GM23338 (cell line): ENCODE data around the gene TIMM9. TPM values are rescaled to one million over a fixed set of nuclear protein-coding genes. Genes with fewer than 3 reads are reported as not detected.

Experiments used
- ATAC-seq: fragments of 200-7000 bp; cut with Tn5 transposase; 3 replicates; pipeline ENCODE4 v1.9.1; 2020
- DNase-seq: peaks from one replicate; pipeline ENCODE4 v3.0.0-alpha.2; 2015; ENCODE audit warnings: low spot score
- H2AFZ ChIP-seq: fragments of 200-600 bp; sonication (generic); 2 replicates; pipeline ENCODE4 v1.8.0; 2016; ENCODE audit warnings: antibody characterized with exemption, mild to moderate bottlenecking, moderate library complexity
- H3F3A ChIP-seq: fragments of 200-600 bp; sonication (generic); replicated peaks from 2 replicates; pipeline ENCODE4 v1.8.0; 2017; ENCODE audit warnings: antibody characterized with exemption, mixed run types, low read depth
- H3K27ac ChIP-seq: fragments of 200-600 bp; sonication (generic); 2 replicates; pipeline ENCODE4 v1.6.1; 2016; ENCODE audit warnings: low read depth
- H3K27me3 ChIP-seq: fragments of 200-600 bp; sonication (generic); 2 replicates; pipeline ENCODE4 v1.8.0; 2016; ENCODE audit warnings: mild to moderate bottlenecking, mixed run types, moderate library complexity; ENCODE audit not compliant: insufficient read depth
- H3K36me3 ChIP-seq: fragments of 200-600 bp; sonication (generic); 2 replicates; pipeline ENCODE4 v1.8.0; 2016; ENCODE audit warnings: mild to moderate bottlenecking; ENCODE audit not compliant: insufficient read depth
- H3K4me1 ChIP-seq: fragments of 200-600 bp; sonication (generic); 2 replicates; pipeline ENCODE4 v1.8.0; 2016; ENCODE audit warnings: mild to moderate bottlenecking, moderate library complexity; ENCODE audit not compliant: insufficient read depth
- H3K4me2 ChIP-seq: fragments of 200-600 bp; sonication (generic); 2 replicates; pipeline ENCODE4 v1.7.1; 2017; ENCODE audit warnings: mixed run types
- H3K4me3 ChIP-seq: fragments of 200-600 bp; sonication (generic); 2 replicates; pipeline ENCODE4 v1.6.1; 2016; ENCODE audit warnings: mixed run types
- H3K79me2 ChIP-seq: fragments of 200-600 bp; sonication (generic); replicated peaks from 2 replicates; pipeline ENCODE4 v1.8.0; 2017; ENCODE audit warnings: mild to moderate bottlenecking; ENCODE audit not compliant: insufficient read depth
- H3K9me2 ChIP-seq: fragments of 200-600 bp; sonication (generic); 2 replicates; pipeline ENCODE4 v1.8.0; 2017; ENCODE audit not compliant: insufficient read depth
- H4K20me1 ChIP-seq: fragments of 200-600 bp; sonication (generic); replicated peaks from 2 replicates; pipeline ENCODE4 v1.8.0; 2017; ENCODE audit warnings: mild to moderate bottlenecking; ENCODE audit not compliant: insufficient read depth
- H3K27ac Mint-ChIP-seq: 2 replicates; pipeline ENCODE4 v1.8.0; 2020; ENCODE audit warnings: inconsistent platforms, mild to moderate bottlenecking, moderate library complexity, mixed read lengths
- H3K27me3 Mint-ChIP-seq: 3 replicates; pipeline ENCODE4 v1.8.0; 2022; ENCODE audit warnings: low read depth, mild to moderate bottlenecking, moderate library complexity, mixed read lengths, inconsistent platforms; ENCODE audit not compliant: insufficient read depth, poor library complexity
- H3K36me3 Mint-ChIP-seq: 3 replicates; pipeline ENCODE4 v1.8.0; 2021; ENCODE audit warnings: low read depth, mild to moderate bottlenecking, inconsistent platforms, moderate library complexity, mixed read lengths
- H3K4me1 Mint-ChIP-seq: 3 replicates; pipeline ENCODE4 v1.8.0; 2020; ENCODE audit warnings: mild to moderate bottlenecking, inconsistent platforms, mixed read lengths
- H3K4me3 Mint-ChIP-seq: 3 replicates; pipeline ENCODE4 v1.8.0; 2021; ENCODE audit warnings: moderate library complexity, mild to moderate bottlenecking, inconsistent platforms, mixed read lengths
- H3K9me3 Mint-ChIP-seq: 3 replicates; pipeline ENCODE4 v1.8.0; 2020; ENCODE audit warnings: moderate library complexity, mild to moderate bottlenecking, inconsistent platforms, mixed read lengths
- CREB1 ChIP-seq: fragments of 250-450 bp; sonication (Bioruptor Pico); IDR thresholded peaks from 2 replicates; pipeline ENCODE4 v1.5.0; 2020; ENCODE audit warnings: low read depth, mild to moderate bottlenecking, moderate library complexity
- CTCF ChIP-seq, 2 experiments: fragments of 200-600 bp in 1 of 2; sonication (generic) in 1 of 2; conservative IDR thresholded peaks; 2 replicates each; pipeline versions ENCODE4 v1.5.1 to v1.6.1; 2016 to 2017; ENCODE audit warnings: antibody characterized with exemption in 2 of 2, low read depth in 2 of 2, mild to moderate bottlenecking in 2 of 2, moderate library complexity in 1 of 2
- EZH2 ChIP-seq: fragments of 200-600 bp; sonication (generic); IDR thresholded peaks from one replicate; pipeline ENCODE4 v1.8.0; 2017; ENCODE audit warnings: antibody characterized with exemption, mild to moderate bottlenecking, low read depth; ENCODE audit not compliant: unreplicated experiment
- EZH2phosphoT487 ChIP-seq: fragments of 200-600 bp; sonication (generic); IDR thresholded peaks from one replicate; pipeline ENCODE4 v1.8.1; 2018; ENCODE audit warnings: antibody characterized with exemption; ENCODE audit not compliant: unreplicated experiment
- JUNB ChIP-seq: IDR thresholded peaks from one replicate; pipeline ENCODE4 v1.6.1; 2016; ENCODE audit warnings: antibody characterized with exemption; ENCODE audit not compliant: unreplicated experiment
- NANOG ChIP-seq: IDR thresholded peaks from 2 replicates; pipeline ENCODE4 v1.6.1; 2016; ENCODE audit warnings: antibody characterized with exemption, borderline replicate concordance
- POLR2AphosphoS5 ChIP-seq: IDR thresholded peaks from 2 replicates; pipeline ENCODE4 v1.6.1; 2016; ENCODE audit warnings: antibody characterized with exemption, low read depth
- STAT1 ChIP-seq: IDR thresholded peaks from one replicate; pipeline ENCODE4 v1.6.1; 2016; ENCODE audit warnings: antibody characterized with exemption; ENCODE audit not compliant: unreplicated experiment
- ZNF114 ChIP-seq: fragments of 250-450 bp; sonication (Bioruptor Pico); IDR thresholded peaks from 2 replicates; pipeline ENCODE4 v1.5.0; 2020; ENCODE audit warnings: mild to moderate bottlenecking, moderate library complexity
- ZNF331 ChIP-seq: fragments of 250-450 bp; sonication (Bioruptor Pico); IDR thresholded peaks from 2 replicates; pipeline ENCODE4 v1.5.0; 2020; ENCODE audit warnings: low read depth, mild to moderate bottlenecking, moderate library complexity
- ZNF462 ChIP-seq: fragments of 250-450 bp; sonication (Bioruptor Pico); IDR thresholded peaks from 2 replicates; pipeline ENCODE4 v1.5.0; 2020; ENCODE audit warnings: mild to moderate bottlenecking, moderate library complexity
- polyA plus RNA-seq: library from polyadenylated mRNA; unstranded; fragments of >200 nt; fragmentation: Nextera tagmentation; extraction: Ambion mirVana; gene quantifications from 2 replicates; pipeline ENCODE4 v1.2.1, GENCODE V29; 2016
- total RNA-seq: library from RNA; depleted of rRNA; stranded (reverse); fragments of >200 nt; shearing (Covaris generic); gene quantifications from 2 replicates; pipeline ENCODE4 v1.2.3, GENCODE V29; 2014
- TF ChIP-seq, protein P1 (sequence below): IDR thresholded peaks from one replicate; pipeline ENCODE4 v1.6.1; 2018; ENCODE audit warnings: antibody characterized with exemption; ENCODE audit not compliant: unreplicated experiment
- TF ChIP-seq, protein P2 (sequence below): IDR thresholded peaks from 2 replicates; pipeline ENCODE4 v1.6.1; 2016; ENCODE audit warnings: antibody characterized with exemption

The TIMM9 gene
- total and polyA plus RNA-seq, 2 experiments from 2014 or later, result 40.3 to 146 TPM

- no peaks in the 10 kb centered on the region for H3K27me3 ChIP-seq
- no peak overlapping the region for H2AFZ ChIP-seq
- no peak overlapping the region for H3K27ac Mint-ChIP-seq
- H3K27me3 Mint-ChIP-seq, result peaks cover 5% of the 10 kb centered on the region
- H3K36me3 ChIP-seq, result no peaks in the 10 kb centered on the region
- DNase-seq, result no peak
- H3K4me3 ChIP-seq, result no peak overlapping the region
- H3K27ac ChIP-seq, result no peak overlapping the region
- no peak overlapping the region for H3K4me2 ChIP-seq
- no peaks in the 10 kb centered on the region for H3K79me2 ChIP-seq
- no peak for TF ChIP-seq EZH2phosphoT487
- no peak for TF ChIP-seq EZH2
- TF ChIP-seq NANOG, result no peak
- no peak for TF ChIP-seq ZNF462
- TF ChIP-seq, protein P1, sequence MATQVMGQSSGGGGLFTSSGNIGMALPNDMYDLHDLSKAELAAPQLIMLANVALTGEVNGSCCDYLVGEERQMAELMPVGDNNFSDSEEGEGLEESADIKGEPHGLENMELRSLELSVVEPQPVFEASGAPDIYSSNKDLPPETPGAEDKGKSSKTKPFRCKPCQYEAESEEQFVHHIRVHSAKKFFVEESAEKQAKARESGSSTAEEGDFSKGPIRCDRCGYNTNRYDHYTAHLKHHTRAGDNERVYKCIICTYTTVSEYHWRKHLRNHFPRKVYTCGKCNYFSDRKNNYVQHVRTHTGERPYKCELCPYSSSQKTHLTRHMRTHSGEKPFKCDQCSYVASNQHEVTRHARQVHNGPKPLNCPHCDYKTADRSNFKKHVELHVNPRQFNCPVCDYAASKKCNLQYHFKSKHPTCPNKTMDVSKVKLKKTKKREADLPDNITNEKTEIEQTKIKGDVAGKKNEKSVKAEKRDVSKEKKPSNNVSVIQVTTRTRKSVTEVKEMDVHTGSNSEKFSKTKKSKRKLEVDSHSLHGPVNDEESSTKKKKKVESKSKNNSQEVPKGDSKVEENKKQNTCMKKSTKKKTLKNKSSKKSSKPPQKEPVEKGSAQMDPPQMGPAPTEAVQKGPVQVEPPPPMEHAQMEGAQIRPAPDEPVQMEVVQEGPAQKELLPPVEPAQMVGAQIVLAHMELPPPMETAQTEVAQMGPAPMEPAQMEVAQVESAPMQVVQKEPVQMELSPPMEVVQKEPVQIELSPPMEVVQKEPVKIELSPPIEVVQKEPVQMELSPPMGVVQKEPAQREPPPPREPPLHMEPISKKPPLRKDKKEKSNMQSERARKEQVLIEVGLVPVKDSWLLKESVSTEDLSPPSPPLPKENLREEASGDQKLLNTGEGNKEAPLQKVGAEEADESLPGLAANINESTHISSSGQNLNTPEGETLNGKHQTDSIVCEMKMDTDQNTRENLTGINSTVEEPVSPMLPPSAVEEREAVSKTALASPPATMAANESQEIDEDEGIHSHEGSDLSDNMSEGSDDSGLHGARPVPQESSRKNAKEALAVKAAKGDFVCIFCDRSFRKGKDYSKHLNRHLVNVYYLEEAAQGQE, result no peak
- TF ChIP-seq, protein P2, sequence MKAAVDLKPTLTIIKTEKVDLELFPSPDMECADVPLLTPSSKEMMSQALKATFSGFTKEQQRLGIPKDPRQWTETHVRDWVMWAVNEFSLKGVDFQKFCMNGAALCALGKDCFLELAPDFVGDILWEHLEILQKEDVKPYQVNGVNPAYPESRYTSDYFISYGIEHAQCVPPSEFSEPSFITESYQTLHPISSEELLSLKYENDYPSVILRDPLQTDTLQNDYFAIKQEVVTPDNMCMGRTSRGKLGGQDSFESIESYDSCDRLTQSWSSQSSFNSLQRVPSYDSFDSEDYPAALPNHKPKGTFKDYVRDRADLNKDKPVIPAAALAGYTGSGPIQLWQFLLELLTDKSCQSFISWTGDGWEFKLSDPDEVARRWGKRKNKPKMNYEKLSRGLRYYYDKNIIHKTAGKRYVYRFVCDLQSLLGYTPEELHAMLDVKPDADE, result no peak
- no peak for TF ChIP-seq CREB1
- no peak for TF ChIP-seq ZNF114 (CRISPR knock-in tag)
- no peak for TF ChIP-seq STAT1
- TF ChIP-seq JUNB, result no peak
- TF ChIP-seq CTCF (conservative IDR thresholded peaks at IDR 0.05; ENCODE audit: low read depth in 2 of 2), result no peak
- TF ChIP-seq ZNF331 (CRISPR knock-in tag), result no peak
- no peak for TF ChIP-seq POLR2AphosphoS5
- no peaks in the 10 kb centered on the region for H3F3A ChIP-seq
- no peak overlapping the region for H3K4me3 Mint-ChIP-seq
- no peaks in the 10 kb centered on the region for H4K20me1 ChIP-seq
- no peaks in the 10 kb centered on the region for H3K9me2 ChIP-seq
- H3K4me1 Mint-ChIP-seq, result no peaks in the 10 kb centered on the region
- H3K9me3 Mint-ChIP-seq, result no peaks in the 10 kb centered on the region
- ATAC-seq, result no peak
- H3K4me1 ChIP-seq, result no peaks in the 10 kb centered on the region
- peaks cover 16% of the 10 kb centered on the region for H3K36me3 Mint-ChIP-seq
These were observed 42.0 kb upstream of the TIMM9 start for GRCh38 chr14:58469309-58469708.
